Right lobe of liver (tissue), 4 donors: ENCODE measurements around the gene FHL1.

Source experiments
- CTCF ChIP-seq, 4 donors: fragments of 200-600 bp in 3 of 4; fragments of 450-650 bp in 1 of 4; IDR thresholded peaks; one replicate each; pipeline versions ENCODE4 v1.5.1 to v1.8.0; 2016 to 2022; ENCODE audit warnings: antibody characterized with exemption in 4 of 4, mild to moderate bottlenecking in 2 of 4
- POLR2A ChIP-seq: fragments of 450-650 bp; IDR thresholded peaks from one replicate; pipeline ENCODE4 v1.6.1; 2017; ENCODE audit warnings: antibody characterized with exemption, mild to moderate bottlenecking
- donor health status: DM: no; HTN: no; CAD: no.
- donor health status: DM: no; HTN: no; CAD: no.
- donor health status: DM: no; HTN: yes; CAD: no.

GRCh38 chrX:136206916-136207315 lies 59.6 kb downstream of the FHL1 start:
- TF ChIP-seq CTCF (IDR thresholded peaks at IDR 0.05) (no peak), POLR2A (no peak)
